ENCODE results near the gene ZNF428. TPM values are rescaled to one million over a fixed set of nuclear protein-coding genes. Genes with fewer than 3 reads are reported as not detected.

Gene ZNF428
- polyA plus RNA-seq, 1 of the 3 experiments (the other 2 are of a cell fraction): 79.5 TPM

DNA sequence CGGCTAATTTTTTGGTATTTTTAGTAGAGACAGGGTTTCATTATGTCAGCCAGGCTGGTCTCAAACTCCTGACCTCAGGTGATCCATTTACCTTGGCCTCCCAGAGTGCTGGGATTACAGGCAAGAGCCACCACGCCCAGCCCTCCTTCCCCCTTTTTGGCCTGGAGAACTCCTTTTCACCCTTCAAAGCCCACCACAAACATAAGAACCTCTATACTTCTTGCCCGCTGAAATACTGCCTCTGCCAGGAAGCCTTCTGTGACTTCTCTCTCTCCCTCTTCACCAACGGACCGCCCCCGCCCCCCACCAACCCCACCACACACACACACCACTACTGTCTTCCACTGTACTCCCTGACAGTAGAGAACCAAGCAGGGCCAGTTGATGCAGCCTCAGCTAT, 2.5 kb downstream of the ZNF428 start:
- no peaks in the 10 kb centered on the region for H4K20me1 ChIP-seq (ENCODE audit: insufficient read depth)
- no peak overlapping the region for H3K4me3 ChIP-seq (ENCODE audit: low read depth in 2 of 2, low read length in 1 of 2)
- no peak for DNase-seq
- no peaks in the 10 kb centered on the region for H3K27me3 ChIP-seq (ENCODE audit: insufficient read depth)
- CTCF ChIA-PET: no interaction called here
- H3K4me1 ChIP-seq (ENCODE audit: control insufficient read depth in 1 of 2, insufficient read depth in 2 of 2, low read depth in 1 of 2, low read length in 1 of 2): peaks cover 7 to 12% of the 10 kb centered on the region in 2 experiments; a peak in 2 of 4 replicates
- POLR2A ChIA-PET: interaction anchor here (1.0 kb wide), 1 partner anchor 21 kb away, joined by 3 read pairs; the partner anchor contains the start of genes IRGQ and ZNF576
- H3K9ac ChIP-seq: no peak overlapping the region
- H3K27ac ChIP-seq (ENCODE audit: low read depth in 2 of 2, low read length in 1 of 2): no peak overlapping the region
- H3K36me3 ChIP-seq (replicated peaks in 1 of 2; ENCODE audit: control insufficient read depth in 1 of 2, insufficient read depth in 2 of 2, low read length in 1 of 2): peaks cover 6 to 17% of the 10 kb centered on the region in 2 experiments
- no peaks in the 10 kb centered on the region for H3K9me2 ChIP-seq
- H3K9me3 ChIP-seq: no peaks in the 10 kb centered on the region
- peaks cover 4% of the 10 kb centered on the region for H3F3A ChIP-seq (replicated peaks; ENCODE audit: insufficient read depth)
- no peak overlapping the region for H3K4me2 ChIP-seq
- H2AFZ ChIP-seq (ENCODE audit: low read depth): no peak overlapping the region
- TF ChIP-seq TCF12 (IDR thresholded peaks at IDR 0.05) (no peak), USF1 (IDR thresholded peaks at IDR 0.05; ENCODE audit: borderline replicate concordance, low read depth) (no peak), PBX3 (IDR thresholded peaks at IDR 0.05) (no peak), RXRA (IDR thresholded peaks at IDR 0.05; ENCODE audit: borderline replicate concordance, low read depth) (no peak)
- peaks cover 58% of the 10 kb centered on the region for H3K79me2 ChIP-seq (ENCODE audit: insufficient read depth)
- 95% methylated on average over 6 of the region's 6 CpGs for WGBS (ENCODE audit: low lambda C conversion rate)

DNA sequence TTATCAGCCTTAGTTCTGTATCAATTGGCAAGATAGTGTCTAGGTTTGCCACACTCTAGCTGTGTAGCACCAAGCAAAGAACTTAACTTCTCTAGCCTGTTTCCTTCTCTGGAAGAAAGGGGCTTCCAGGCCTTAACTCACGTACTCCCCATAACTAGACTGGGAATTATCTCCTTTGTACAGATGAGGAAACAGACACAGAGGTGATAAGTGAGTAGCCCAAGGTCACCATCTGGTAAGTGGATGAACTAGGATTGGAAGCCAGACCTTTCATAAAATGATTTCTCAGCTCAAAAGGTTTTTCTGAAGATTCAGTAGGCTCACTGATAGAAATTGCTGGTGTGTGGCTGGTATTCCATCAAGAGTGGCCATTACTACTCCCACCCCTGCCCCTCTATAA, 3.1 kb downstream of the ZNF428 start:
- POLR2A ChIA-PET: no interaction called here
- H3K4me1 ChIP-seq (ENCODE audit: control insufficient read depth in 1 of 2, insufficient read depth in 2 of 2, low read depth in 1 of 2, low read length in 1 of 2): peaks cover 7 to 12% of the 10 kb centered on the region in 2 experiments; a peak in 2 of 4 replicates
- no peak overlapping the region for H3K9ac ChIP-seq
- peaks cover 6 to 21% of the 10 kb centered on the region in 2 experiments for H3K36me3 ChIP-seq (replicated peaks in 1 of 2; ENCODE audit: control insufficient read depth in 1 of 2, insufficient read depth in 2 of 2, low read length in 1 of 2)
- no peak overlapping the region; a peak in 1 of 4 replicates for H3K27ac ChIP-seq (ENCODE audit: low read depth in 2 of 2, low read length in 1 of 2)
- H3K9me3 ChIP-seq: no peaks in the 10 kb centered on the region
- DNase-seq: no peak
- no peaks in the 10 kb centered on the region for H4K20me1 ChIP-seq (ENCODE audit: insufficient read depth)
- H3K4me2 ChIP-seq: no peak overlapping the region
- no peaks in the 10 kb centered on the region for H3F3A ChIP-seq (replicated peaks; ENCODE audit: insufficient read depth)
- TF ChIP-seq MEF2A (IDR thresholded peaks at IDR 0.05; ENCODE audit: borderline replicate concordance, low read depth) (no peak), TEAD4 (IDR thresholded peaks at IDR 0.05; ENCODE audit: borderline replicate concordance, insufficient read depth) (no peak), USF2 (IDR thresholded peaks at IDR 0.05; ENCODE audit: borderline replicate concordance, low read depth, low read length) (no peak), FOSL2 (IDR thresholded peaks at IDR 0.05; ENCODE audit: borderline replicate concordance, low read depth) (no peak), PBX3 (IDR thresholded peaks at IDR 0.05) (no peak), TCF12 (IDR thresholded peaks at IDR 0.05) (no peak), USF1 (IDR thresholded peaks at IDR 0.05; ENCODE audit: borderline replicate concordance, low read depth) (no peak)
- CTCF ChIA-PET: interaction anchor here (0.5 to 1.2 kb wide), 3 partner anchors 17 to 97 kb away, joined by 3 read pairs; no protein-coding TSS in a partner anchor
- 95% methylated on average over 1 of the region's 1 CpG for WGBS (ENCODE audit: low lambda C conversion rate)
- H3K79me2 ChIP-seq (ENCODE audit: insufficient read depth): peaks cover 64% of the 10 kb centered on the region
- H2AFZ ChIP-seq (ENCODE audit: low read depth): no peak overlapping the region
- no peaks in the 10 kb centered on the region for H3K9me2 ChIP-seq
- H3K27me3 ChIP-seq (ENCODE audit: insufficient read depth): no peaks in the 10 kb centered on the region
- no peak overlapping the region for H3K4me3 ChIP-seq (ENCODE audit: low read depth in 2 of 2, low read length in 1 of 2)
